Gastrocnemius medialis (tissue), 4 donors: ENCODE measurements around the gene PSKH1. TPM values are rescaled to one million over a fixed set of nuclear protein-coding genes. Genes with fewer than 3 reads are reported as not detected.
A peak's percentile ranks its signal among the peaks of the same experiment; 100 is the strongest.

ENCODE experiments used
- ATAC-seq, 2 donors: fragments of 150-250 bp; one replicate each; pipeline ENCODE4 v1.9.1; 2016
- DNase-seq, 2 donors: peaks; one replicate each; pipeline ENCODE4 v3.0.0-alpha.2; 2019
- H3K27ac ChIP-seq, 4 donors: fragments of 200-600 bp; sonication (generic); 1 replicate in 1 of 4; 2 replicates in 3 of 4; pipeline ENCODE4 v1.5.1; 2016 to 2018; ENCODE audit warnings: mild to moderate bottlenecking in 2 of 4, moderate library complexity in 1 of 4
- H3K27me3 ChIP-seq, 3 donors: fragments of 200-600 bp; sonication (generic) in 2 of 3; 1 replicate in 1 of 3; 2 replicates in 2 of 3; pipeline versions ENCODE4 v1.5.1 to v1.6.0; 2016 to 2019; ENCODE audit warnings: mild to moderate bottlenecking in 1 of 3, moderate library complexity in 1 of 3
- H3K36me3 ChIP-seq, 2 donors: fragments of 200-600 bp; sonication (generic) in 1 of 2; one replicate each; pipeline ENCODE4 v1.5.1; 2017 to 2018
- H3K4me1 ChIP-seq, 2 donors: fragments of 200-600 bp; sonication (generic) in 1 of 2; one replicate each; pipeline ENCODE4 v1.5.1; 2016 to 2017; ENCODE audit warnings: mild to moderate bottlenecking in 2 of 2
- H3K4me3 ChIP-seq, 4 donors: fragments of 200-600 bp; sonication (generic) in 3 of 4; 1 replicate in 1 of 4; 2 replicates in 3 of 4; pipeline ENCODE4 v1.5.1; 2016 to 2019; ENCODE audit warnings: mild to moderate bottlenecking in 2 of 4
- H3K9me3 ChIP-seq, 3 donors: fragments of 200-600 bp; sonication (generic) in 2 of 3; 1 replicate in 1 of 3; 2 replicates in 2 of 3; pipeline ENCODE4 v1.5.1; 2016 to 2019
- POLR2A ChIP-seq, 2 donors: fragments of 450-650 bp; IDR thresholded peaks; one replicate each; pipeline ENCODE4 v1.6.1; 2017; ENCODE audit warnings: antibody characterized with exemption in 2 of 2, mild to moderate bottlenecking in 2 of 2, moderate library complexity in 2 of 2
- in situ Hi-C, 4 donors: fragments of 200-750 bp; cut with MboI; loops; one replicate each; pipeline versions ENCODE4 v1.15.0 to v1.8.0; 2017; ENCODE audit warnings: low sequenced_read_pairs in 4 of 4
- intact Hi-C: fragments of 100-400 bp; cut with DNase I; formaldehyde crosslinking; loops from one replicate; pipeline ENCODE4 v1.15.1; 2023; ENCODE audit warnings: low total_unique reads
- total RNA-seq, 4 donors: library from RNA; depleted of rRNA; stranded (reverse); fragments of >200 nt; gene quantifications; one replicate each; pipeline versions ENCODE4 v1.1.0 to v1.2.3, GENCODE V29; 2016
- TF ChIP-seq, protein P1 (sequence below), 5 experiments: fragments of 450-650 bp in 3 of 5; fragments of 200-600 bp in 2 of 5; sonication (generic) in 2 of 5; IDR thresholded peaks in 4 of 5; conservative IDR thresholded peaks in 1 of 5; 1 replicate in 4 of 5; 2 replicates in 1 of 5; pipeline ENCODE4 v1.5.1; 2016 to 2019; ENCODE audit warnings: antibody characterized with exemption in 5 of 5, mild to moderate bottlenecking in 3 of 5, moderate library complexity in 3 of 5

Gene PSKH1
- total RNA-seq, 4 donors from 2014 or later = 4.1 to 12.7 (median 6.9) TPM

DNA sequence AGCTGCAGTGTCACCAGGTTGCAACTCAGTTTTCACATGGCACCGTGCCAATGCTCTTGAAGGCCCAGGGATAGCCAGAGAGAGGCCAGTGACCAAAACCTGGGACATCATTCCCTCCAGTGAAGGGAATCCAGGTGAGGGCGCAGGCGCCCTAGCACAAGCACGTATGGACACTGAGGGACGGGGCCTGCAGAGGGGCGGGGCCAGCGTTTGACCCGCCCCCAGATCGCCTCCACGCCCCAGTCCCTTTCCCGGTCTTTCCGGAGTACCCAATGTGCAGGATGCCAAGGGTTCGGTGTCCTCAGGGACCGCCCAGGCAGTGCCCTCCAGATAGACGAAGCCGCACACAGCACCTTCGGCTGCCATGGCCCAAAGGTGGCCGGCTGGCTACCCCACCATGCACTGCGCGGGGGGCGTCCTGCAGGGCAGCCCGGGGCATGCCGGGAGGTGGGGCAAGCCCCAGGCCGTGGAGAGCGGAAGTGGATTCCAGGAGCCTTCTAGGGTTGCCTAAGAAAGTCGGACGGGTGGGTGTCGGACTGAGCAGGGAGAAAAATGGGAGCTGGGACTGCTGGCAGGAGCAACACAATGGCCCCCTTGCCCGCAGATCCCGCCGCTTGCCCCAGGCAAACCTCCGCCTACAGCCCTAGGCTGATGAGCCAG lies 70.7 kb downstream of the PSKH1 start:
- peak in 1 of 2 donors; percentile 4 for ATAC-seq
- Histone ChIP-seq H3K27ac (peak overlapping the region; percentile 87 to 95 (median 89)), H3K36me3 (no peaks in the 10 kb centered on the region), H3K4me1 (peaks cover 90 to 91% of the 10 kb centered on the region in 2 donors), H3K27me3 (no peaks in the 10 kb centered on the region), H3K4me3 (peak overlapping the region in 2 of 4 donors; percentile 5 to 11), H3K9me3 (no peaks in the 10 kb centered on the region)
- peak in 1 of 2 donors; percentile 64 for DNase-seq
- TF ChIP-seq, protein P1, sequence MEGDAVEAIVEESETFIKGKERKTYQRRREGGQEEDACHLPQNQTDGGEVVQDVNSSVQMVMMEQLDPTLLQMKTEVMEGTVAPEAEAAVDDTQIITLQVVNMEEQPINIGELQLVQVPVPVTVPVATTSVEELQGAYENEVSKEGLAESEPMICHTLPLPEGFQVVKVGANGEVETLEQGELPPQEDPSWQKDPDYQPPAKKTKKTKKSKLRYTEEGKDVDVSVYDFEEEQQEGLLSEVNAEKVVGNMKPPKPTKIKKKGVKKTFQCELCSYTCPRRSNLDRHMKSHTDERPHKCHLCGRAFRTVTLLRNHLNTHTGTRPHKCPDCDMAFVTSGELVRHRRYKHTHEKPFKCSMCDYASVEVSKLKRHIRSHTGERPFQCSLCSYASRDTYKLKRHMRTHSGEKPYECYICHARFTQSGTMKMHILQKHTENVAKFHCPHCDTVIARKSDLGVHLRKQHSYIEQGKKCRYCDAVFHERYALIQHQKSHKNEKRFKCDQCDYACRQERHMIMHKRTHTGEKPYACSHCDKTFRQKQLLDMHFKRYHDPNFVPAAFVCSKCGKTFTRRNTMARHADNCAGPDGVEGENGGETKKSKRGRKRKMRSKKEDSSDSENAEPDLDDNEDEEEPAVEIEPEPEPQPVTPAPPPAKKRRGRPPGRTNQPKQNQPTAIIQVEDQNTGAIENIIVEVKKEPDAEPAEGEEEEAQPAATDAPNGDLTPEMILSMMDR (IDR thresholded peaks at IDR 0.05 in 4 of 5, conservative IDR thresholded peaks at IDR 0.05 in 1 of 5) = no peak
- TF ChIP-seq POLR2A (IDR thresholded peaks at IDR 0.05) = no peak
- intact Hi-C loops (no loop called here), in situ Hi-C loops (no loop called here)

DNA sequence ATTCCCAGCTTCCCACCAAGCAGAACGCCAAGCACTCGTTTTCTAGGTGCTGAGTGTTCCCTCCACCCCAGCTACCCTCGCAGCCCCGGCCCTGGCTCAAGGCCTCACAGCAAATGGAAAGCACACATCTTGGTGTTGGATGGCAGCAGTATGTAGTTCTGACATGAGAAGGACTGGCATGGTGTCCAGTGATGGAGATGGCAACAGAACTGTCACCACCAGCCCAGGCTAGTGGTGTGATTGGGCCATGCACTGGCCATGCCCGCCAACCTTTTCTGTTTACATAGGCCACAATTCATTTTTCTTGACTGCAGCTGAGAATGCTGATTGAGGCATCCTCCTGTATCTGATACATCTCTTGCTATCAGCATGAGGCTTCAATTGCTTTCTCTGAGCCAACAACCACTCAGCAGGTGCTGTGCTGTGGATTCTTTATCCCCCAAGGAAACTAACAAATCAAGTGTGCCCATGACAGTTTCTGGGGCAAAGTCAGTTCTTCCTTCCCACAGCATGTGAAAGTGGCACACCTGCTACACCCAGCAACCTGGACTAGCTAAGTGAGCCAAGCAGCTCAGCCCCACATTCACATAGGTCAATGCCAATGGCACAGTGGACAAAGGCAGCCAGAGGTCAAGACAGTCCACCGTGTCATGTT lies 71.5 kb downstream of the PSKH1 start:
- Histone ChIP-seq H3K9me3 (no peaks in the 10 kb centered on the region), H3K36me3 (no peaks in the 10 kb centered on the region), H3K27ac (peak overlapping the region; percentile 87 to 95 (median 89)), H3K27me3 (no peaks in the 10 kb centered on the region), H3K4me1 (peaks cover 82 to 84% of the 10 kb centered on the region in 2 donors), H3K4me3 (peak overlapping the region in 1 of 4 donors; percentile 5)
- ATAC-seq (no peak), DNase-seq (no peak)
- in situ Hi-C loops = no loop called here
- TF ChIP-seq POLR2A (IDR thresholded peaks at IDR 0.05) = no peak
- TF ChIP-seq, protein P1 (IDR thresholded peaks at IDR 0.05 in 4 of 5, conservative IDR thresholded peaks at IDR 0.05 in 1 of 5) = no peak
- intact Hi-C loops = no loop called here

DNA sequence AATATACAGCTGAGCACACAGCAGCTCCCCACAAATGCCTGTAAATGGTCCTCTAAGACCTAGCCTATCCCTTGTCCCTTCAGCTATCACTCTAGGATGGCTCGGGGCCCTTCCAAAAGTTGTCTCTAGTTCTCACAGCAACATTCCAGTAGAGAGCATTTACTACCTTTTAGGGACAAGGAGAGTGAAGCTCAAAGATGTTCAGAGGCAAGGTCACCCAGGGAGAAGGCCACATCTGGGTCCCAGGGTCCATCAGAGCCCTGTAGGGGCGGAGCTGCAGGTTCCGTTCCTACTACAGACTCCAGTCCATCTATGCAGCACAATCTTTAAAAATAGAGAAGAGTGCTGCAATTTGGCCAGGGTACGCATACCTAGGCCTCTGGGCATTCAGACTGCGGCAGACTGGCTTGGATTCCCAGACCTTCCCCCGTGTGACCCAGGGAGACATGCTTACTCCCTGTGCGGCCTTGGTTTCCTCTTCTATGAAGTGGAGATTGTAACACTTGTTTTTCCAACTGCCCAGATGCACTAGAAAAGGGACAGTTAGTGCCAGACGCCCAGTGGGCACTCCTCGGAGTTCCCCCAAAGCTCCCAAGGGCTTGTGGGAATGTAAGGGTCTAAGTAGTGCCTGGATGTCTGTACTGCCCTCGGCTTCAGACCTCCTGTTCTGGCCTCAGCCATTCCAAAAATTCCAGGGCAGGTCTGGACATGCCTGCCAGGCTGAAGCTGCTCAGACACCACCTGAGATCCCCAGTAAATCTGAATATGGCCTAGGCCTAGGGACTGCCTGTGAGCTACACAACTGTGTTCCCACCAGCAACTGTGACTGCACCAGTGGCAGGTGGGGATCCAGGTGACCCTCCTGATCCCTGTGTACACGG lies 72.9 kb downstream of the PSKH1 start:
- intact Hi-C loops (loop anchor here (2.0 kb wide), 1 partner anchor 21 kb away; no protein-coding TSS in a partner anchor), in situ Hi-C loops (no loop called here)
- no peak for TF ChIP-seq POLR2A (IDR thresholded peaks at IDR 0.05)
- TF ChIP-seq, protein P1 (IDR thresholded peaks at IDR 0.05 in 4 of 5, conservative IDR thresholded peaks at IDR 0.05 in 1 of 5) = no peak
- Histone ChIP-seq H3K27ac (peak overlapping the region; percentile 87 to 95 (median 89)), H3K9me3 (no peaks in the 10 kb centered on the region), H3K4me1 (peaks cover 69 to 71% of the 10 kb centered on the region in 2 donors), H3K4me3 (peak overlapping the region in 3 of 4 donors; percentile 69 to 80 (median 80)), H3K36me3 (no peaks in the 10 kb centered on the region), H3K27me3 (no peaks in the 10 kb centered on the region)
- ATAC-seq (peak; percentile 19 to 33), DNase-seq (peak in 1 of 2 donors; percentile 64)

DNA sequence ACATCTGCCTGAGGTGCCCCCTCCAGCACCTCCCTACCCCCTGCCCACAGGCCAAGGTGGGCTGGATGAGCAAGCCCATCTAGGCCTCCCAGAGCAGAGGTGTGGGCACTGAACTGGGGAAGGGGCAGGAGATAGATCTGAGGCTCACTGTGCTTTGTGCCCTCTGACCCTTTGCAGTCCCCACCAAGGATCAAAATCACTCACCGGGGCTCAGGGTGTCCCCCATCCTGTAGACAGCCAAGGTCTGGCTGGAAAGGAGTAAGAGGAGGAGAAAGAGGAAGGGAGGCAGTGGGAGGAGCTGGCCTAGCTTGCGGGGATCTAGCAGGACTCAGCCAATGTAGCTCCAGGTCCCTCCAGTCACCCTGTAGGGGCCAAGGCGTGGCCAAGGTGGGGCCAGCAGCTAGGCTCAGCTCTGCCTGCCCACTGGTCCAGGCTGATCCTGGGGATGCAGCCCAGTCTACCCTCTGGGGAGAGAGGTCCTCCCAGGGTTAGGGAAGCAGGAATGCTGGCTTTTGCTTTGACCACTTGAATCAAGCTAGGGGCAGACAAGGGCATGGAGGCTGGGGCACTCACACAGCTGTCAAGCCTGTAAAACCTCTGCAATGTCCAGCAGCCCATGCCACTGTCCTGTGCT lies 73.6 kb downstream of the PSKH1 start:
- H3K36me3 ChIP-seq = no peaks in the 10 kb centered on the region
- H3K27ac ChIP-seq = peak overlapping the region; percentile 87 to 95 (median 89)
- no peaks in the 10 kb centered on the region for H3K27me3 ChIP-seq
- H3K4me3 ChIP-seq = peak overlapping the region; percentile 69 to 80 (median 80)
- ATAC-seq (no peak), DNase-seq (peak in 1 of 2 donors; percentile 48)
- no peaks in the 10 kb centered on the region for H3K9me3 ChIP-seq
- TF ChIP-seq, protein P1 (IDR thresholded peaks at IDR 0.05 in 4 of 5, conservative IDR thresholded peaks at IDR 0.05 in 1 of 5) = no peak
- TF ChIP-seq POLR2A (IDR thresholded peaks at IDR 0.05) = no peak
- peaks cover 62 to 65% of the 10 kb centered on the region in 2 donors for H3K4me1 ChIP-seq
- intact Hi-C loops (loop anchor here (2.0 kb wide), 1 partner anchor 20 kb away; no protein-coding TSS in a partner anchor), in situ Hi-C loops (no loop called here)
